Activated T-helper 1 cell treated with anti-CD3 and anti-CD28 coated beads, Interleukin-12 subunit alpha, Interleukin-12 subunit beta, Interleukin-2, Interleukin-4 antibody, amounts not matched to agents 30 ng/mL and 10 ng/mL and 1 ng/mL, durations not matched to agents 14 hours and 24 hours and 36 hours (primary cell): Measurements from ENCODE around the gene TEKTIP1. TPM values are rescaled to one million over a fixed set of nuclear protein-coding genes. Genes with fewer than 3 reads are reported as not detected.
"Not testable (repeated sequence)": the region's sequence is repeated elsewhere in the genome, so short reads cannot be mapped to it uniquely, and the experiment has no call there.

Source experiments
- DNase-seq: peaks from one replicate; pipeline ENCODE4 v3.0.0; 2021; ENCODE audit warnings: low spot score
- H3K27ac Mint-ChIP-seq: one replicate; pipeline ENCODE4 v1.8.0; 2021; ENCODE audit warnings: mild to moderate bottlenecking, mixed read lengths
- H3K27me3 Mint-ChIP-seq: one replicate; pipeline ENCODE4 v1.8.0; 2022; ENCODE audit warnings: mild to moderate bottlenecking, moderate library complexity, mixed read lengths; ENCODE audit not compliant: insufficient read depth
- H3K36me3 Mint-ChIP-seq: one replicate; pipeline ENCODE4 v1.8.0; 2021; ENCODE audit warnings: low read depth, mixed read lengths
- H3K4me1 Mint-ChIP-seq: one replicate; pipeline ENCODE4 v1.8.0; 2021; ENCODE audit warnings: low read depth, mixed read lengths
- H3K4me3 Mint-ChIP-seq: one replicate; pipeline ENCODE4 v1.8.0; 2021; ENCODE audit warnings: mild to moderate bottlenecking, moderate library complexity, mixed read lengths
- H3K9me3 Mint-ChIP-seq: one replicate; pipeline ENCODE4 v1.8.0; 2021; ENCODE audit warnings: mixed read lengths
- intact Hi-C: fragments of 100-400 bp; cut with micrococcal nuclease; formaldehyde crosslinking; loops from one replicate; pipeline ENCODE4 v1.15.1; 2024
- total RNA-seq: library from RNA; stranded (reverse); gene quantifications from 2 replicates; pipeline ENCODE4 v1.2.3, GENCODE V29; 2022

The TEKTIP1 gene
- total RNA-seq, 1 donor from 2014 or later, result 1.4 TPM

DNA sequence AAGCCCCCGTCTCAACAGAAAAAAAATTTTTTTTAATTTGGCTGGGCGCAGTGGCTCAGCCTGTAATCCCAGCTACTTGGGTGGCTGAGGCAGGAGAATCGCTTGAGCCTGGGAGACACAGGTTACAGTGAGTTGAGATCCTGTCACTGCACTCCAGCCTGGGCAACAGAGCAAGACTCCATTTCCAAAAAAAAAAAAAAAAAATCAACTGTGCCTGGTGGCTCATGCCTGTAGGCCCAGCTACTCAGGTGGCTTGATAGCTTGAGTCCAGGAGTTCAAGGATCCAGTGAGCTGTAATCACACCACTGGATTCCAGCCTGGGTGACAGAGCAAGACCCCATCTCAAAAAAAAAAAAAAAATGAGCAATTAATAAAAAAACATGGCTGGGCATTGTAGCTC lies 37.2 kb upstream of the TEKTIP1 start:
- Mint-ChIP-seq H3K27me3 (peaks cover 2% of the 10 kb centered on the region), H3K27ac (no peak overlapping the region), H3K4me1 (peaks cover 39% of the 10 kb centered on the region), H3K4me3 (no peak overlapping the region), H3K9me3 (no peaks in the 10 kb centered on the region), H3K36me3 (peaks cover 15% of the 10 kb centered on the region)
- no peak for DNase-seq
- intact Hi-C loops, result loop anchor here (2.0 kb wide), 1 partner anchor 67 kb away; no protein-coding TSS in a partner anchor

GRCh38 chr19:3503036-3503572 lies 35.9 kb upstream of the TEKTIP1 start:
- Mint-ChIP-seq H3K4me1 (peaks cover 39% of the 10 kb centered on the region), H3K4me3 (no peak overlapping the region), H3K27me3 (peaks cover 2% of the 10 kb centered on the region), H3K36me3 (peaks cover 10% of the 10 kb centered on the region), H3K9me3 (no peaks in the 10 kb centered on the region), H3K27ac (no peak overlapping the region)
- DNase-seq, result no peak
- intact Hi-C loops, result no loop called here

- H3K9me3 Mint-ChIP-seq, result no peaks in the 10 kb centered on the region
- peak overlapping the region; percentile 87 for H3K4me3 Mint-ChIP-seq
- DNase-seq, result no peak
- peaks cover 6% of the 10 kb centered on the region for H3K36me3 Mint-ChIP-seq
- peaks cover 2% of the 10 kb centered on the region for H3K27me3 Mint-ChIP-seq
- intact Hi-C loops, result loop anchor here (5.0 kb wide), 1 partner anchor 1342 kb away; the partner anchor contains the start of gene DOT1L
- peaks cover 37% of the 10 kb centered on the region for H3K4me1 Mint-ChIP-seq
- peak overlapping the region; percentile 24 for H3K27ac Mint-ChIP-seq
Measured at GRCh38 chr19:3504735-3505134, 34.2 kb upstream of the TEKTIP1 start.

GRCh38 chr19:3505598-3506383 lies 33.2 kb upstream of the TEKTIP1 start, which contains the start of gene FZR1:
FZR1 (plus strand) TSS chr19:3506311; CDS start chr19:3522990, 16,679 bp downstream.
- Mint-ChIP-seq H3K27me3 (no peaks in the 10 kb centered on the region), H3K27ac (peak within 1 kb of the TSS; percentile 97), H3K4me3 (peak within 1 kb of the TSS; percentile 93), H3K9me3 (no peaks in the 10 kb centered on the region), H3K36me3 (peaks cover 6% of the 10 kb centered on the region), H3K4me1 (peaks cover 43% of the 10 kb centered on the region)
- DNase-seq, result peak; percentile 100
- intact Hi-C loops, result loop anchor here (1.0 to 5.0 kb wide), 7 partner anchors 52 to 1343 kb away; partner anchors contain the start of genes CHAF1A, DOT1L, HMG20B and MFSD12

- H3K27ac Mint-ChIP-seq, result peak overlapping the region; percentile 91
- peak; percentile 31 for DNase-seq
- peak overlapping the region; percentile 93 for H3K4me3 Mint-ChIP-seq
- intact Hi-C loops, result loop anchor here (1.0 to 5.0 kb wide), 7 partner anchors 51 to 1344 kb away; partner anchors contain the start of genes CHAF1A, DOT1L, HMG20B and MFSD12
- H3K9me3 Mint-ChIP-seq, result no peaks in the 10 kb centered on the region
- peaks cover 40% of the 10 kb centered on the region for H3K4me1 Mint-ChIP-seq
- H3K27me3 Mint-ChIP-seq, result no peaks in the 10 kb centered on the region
- peaks cover 10% of the 10 kb centered on the region for H3K36me3 Mint-ChIP-seq
Measured at GRCh38 chr19:3506384-3507340, 32.3 kb upstream of the TEKTIP1 start.

DNA sequence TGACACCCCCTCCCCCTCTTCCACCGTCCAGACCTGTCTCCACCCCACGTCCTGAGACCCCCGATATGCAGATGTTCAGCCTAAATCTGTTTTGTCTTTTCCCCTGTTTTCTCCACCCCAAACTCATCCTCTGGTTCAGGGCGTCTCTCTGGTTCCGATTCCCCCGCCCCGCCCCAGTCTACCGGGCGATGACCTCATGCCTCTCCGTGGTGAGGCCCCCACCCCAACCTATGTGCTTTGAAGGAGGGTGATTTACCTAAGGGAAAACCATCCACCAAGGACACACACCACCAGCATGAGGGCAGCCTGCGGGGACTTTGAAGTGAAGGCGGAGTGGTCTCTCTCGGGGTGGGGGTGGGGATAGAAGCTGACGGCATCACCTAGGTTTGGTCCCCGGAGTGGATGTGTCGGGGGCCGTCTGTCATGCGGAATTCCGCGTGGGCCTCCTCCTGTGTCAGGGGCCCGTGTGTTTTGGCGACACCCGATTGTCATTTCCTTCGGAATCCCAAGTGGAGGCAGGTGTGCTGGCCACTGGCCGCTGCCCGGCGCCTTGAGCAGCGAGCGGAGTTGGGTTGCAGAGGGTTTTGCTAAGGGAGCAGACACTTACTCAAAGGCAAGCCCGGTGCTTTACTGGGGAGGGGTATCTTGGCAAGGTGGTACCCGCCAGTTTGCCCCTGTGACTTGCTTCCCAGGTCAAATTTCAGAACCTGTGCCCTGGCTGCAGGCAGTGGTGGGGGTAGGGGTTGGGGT lies 31.4 kb upstream of the TEKTIP1 start:
- peaks cover 40% of the 10 kb centered on the region for H3K4me1 Mint-ChIP-seq
- peak overlapping the region; percentile 93 for H3K4me3 Mint-ChIP-seq
- H3K36me3 Mint-ChIP-seq, result peaks cover 10% of the 10 kb centered on the region
- no peaks in the 10 kb centered on the region for H3K27me3 Mint-ChIP-seq
- DNase-seq, result peak; percentile 15
- intact Hi-C loops, result loop anchor here (2.0 to 5.0 kb wide), 2 partner anchors 895 to 1345 kb away; partner anchors contain the start of genes CHAF1A and DOT1L
- no peaks in the 10 kb centered on the region for H3K9me3 Mint-ChIP-seq
- peak overlapping the region; percentile 91 for H3K27ac Mint-ChIP-seq

GRCh38 chr19:3508121-3508661 lies 30.8 kb upstream of the TEKTIP1 start:
- not testable (repeated sequence) for DNase-seq, H3K27me3 Mint-ChIP-seq, H3K9me3 Mint-ChIP-seq, H3K27ac Mint-ChIP-seq
- H3K4me1 Mint-ChIP-seq, result peaks cover 40% of the 10 kb centered on the region
- H3K36me3 Mint-ChIP-seq, result peaks cover 10% of the 10 kb centered on the region
- intact Hi-C loops, result loop anchor here (5.0 kb wide), 1 partner anchor 1346 kb away; the partner anchor contains the start of gene DOT1L
- peak overlapping the region; percentile 20 for H3K4me3 Mint-ChIP-seq

GRCh38 chr19:3508771-3509535 lies 30.0 kb upstream of the TEKTIP1 start:
- Mint-ChIP-seq H3K9me3 (no peaks in the 10 kb centered on the region), H3K27me3 (no peaks in the 10 kb centered on the region), H3K4me3 (peak overlapping the region; percentile 56), H3K27ac (peak overlapping the region; percentile 40), H3K36me3 (peaks cover 10% of the 10 kb centered on the region), H3K4me1 (peaks cover 40% of the 10 kb centered on the region)
- no peak for DNase-seq
- intact Hi-C loops, result loop anchor here (5.0 kb wide), 1 partner anchor 1347 kb away; the partner anchor contains the start of gene DOT1L

GRCh38 chr19:3509566-3509989 lies 29.4 kb upstream of the TEKTIP1 start:
- H3K27me3 Mint-ChIP-seq, result no peaks in the 10 kb centered on the region
- intact Hi-C loops, result loop anchor here (5.0 kb wide), 1 partner anchor 1347 kb away; the partner anchor contains the start of gene DOT1L
- peak overlapping the region; percentile 40 for H3K27ac Mint-ChIP-seq
- H3K9me3 Mint-ChIP-seq, result no peaks in the 10 kb centered on the region
- H3K4me3 Mint-ChIP-seq, result peak overlapping the region; percentile 56
- H3K4me1 Mint-ChIP-seq, result peaks cover 38% of the 10 kb centered on the region
- H3K36me3 Mint-ChIP-seq, result peaks cover 10% of the 10 kb centered on the region
- no peak for DNase-seq

DNA sequence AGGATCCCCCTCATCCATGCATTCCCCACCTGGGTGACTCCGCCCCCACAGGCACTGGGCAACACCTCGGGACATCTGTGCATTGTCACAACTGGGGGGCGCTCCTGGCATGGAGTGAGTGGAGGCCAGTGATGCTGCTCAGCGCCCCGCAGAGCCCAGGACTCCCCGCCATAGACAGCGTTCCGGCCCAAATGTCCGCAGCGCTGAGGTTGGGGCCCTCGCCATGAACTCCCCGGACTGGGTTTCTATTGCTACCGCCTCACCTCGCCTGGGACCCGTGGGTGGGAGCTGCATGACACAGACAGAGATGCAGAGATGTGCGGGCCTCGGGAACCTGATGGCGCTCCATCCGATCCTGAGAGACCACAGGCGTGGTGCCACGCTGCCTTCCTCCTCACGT lies 28.2 kb upstream of the TEKTIP1 start:
- intact Hi-C loops, result no loop called here
- DNase-seq, result no peak
- no peaks in the 10 kb centered on the region for H3K27me3 Mint-ChIP-seq
- H3K4me1 Mint-ChIP-seq, result peaks cover 31% of the 10 kb centered on the region
- no peak overlapping the region for H3K4me3 Mint-ChIP-seq
- H3K36me3 Mint-ChIP-seq, result peaks cover 10% of the 10 kb centered on the region
- H3K9me3 Mint-ChIP-seq, result no peaks in the 10 kb centered on the region
- H3K27ac Mint-ChIP-seq, result no peak overlapping the region
